ENCODE data around the gene PPP1R15B.

Gene PPP1R15B

DNA sequence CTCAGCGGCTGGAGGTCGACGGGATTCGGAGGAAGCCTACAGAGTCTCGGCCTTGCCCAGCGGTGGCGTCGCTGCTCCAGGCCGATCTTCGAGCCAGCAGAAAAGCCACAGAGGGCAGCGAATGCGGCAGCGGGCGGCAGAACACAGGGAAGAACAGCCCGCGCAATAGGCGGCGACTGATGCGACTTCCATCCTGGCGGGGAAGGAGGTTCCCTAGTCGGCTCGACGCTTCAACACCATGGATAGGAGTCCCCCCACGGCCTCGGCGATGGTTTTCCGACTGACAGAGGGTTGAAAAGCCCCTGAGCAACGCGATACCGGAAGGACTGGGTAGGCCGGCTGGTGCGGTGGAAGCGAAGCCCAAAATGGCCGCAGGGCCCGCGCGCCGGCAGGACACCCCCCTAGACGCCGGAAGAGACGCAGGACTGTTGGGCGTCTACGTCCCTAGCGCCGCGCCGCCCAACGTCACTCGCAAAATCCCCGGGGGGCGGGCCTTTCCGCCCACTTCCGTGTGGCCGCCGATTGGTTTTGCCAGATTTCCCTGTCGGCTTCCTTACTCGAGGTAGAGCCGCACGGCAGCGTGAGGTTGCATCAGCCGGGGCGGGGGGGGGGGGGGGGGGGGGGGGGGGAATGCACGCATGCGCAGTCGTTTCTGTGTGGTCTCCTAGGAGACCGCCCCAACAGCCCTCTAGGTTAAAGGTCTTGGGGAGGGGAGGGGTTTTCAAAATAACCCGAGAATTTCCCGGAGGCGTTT is at the start of gene PPP1R15B:
Gene PPP1R15B, minus strand, starts transcription at position 367 of the 754 bp plus-strand sequence. CDS start 406 bp downstream, outside the sequence.
- DNase-seq (ENCODE audit: low read depth in 3 of 3), result peak; percentile 92 to 96 (median 95)

- DNase-seq (ENCODE audit: low read depth in 3 of 3), result no peak
Measured at GRCh38 chr1:204460346-204460745, 48.7 kb upstream of the PPP1R15B start.

DNA sequence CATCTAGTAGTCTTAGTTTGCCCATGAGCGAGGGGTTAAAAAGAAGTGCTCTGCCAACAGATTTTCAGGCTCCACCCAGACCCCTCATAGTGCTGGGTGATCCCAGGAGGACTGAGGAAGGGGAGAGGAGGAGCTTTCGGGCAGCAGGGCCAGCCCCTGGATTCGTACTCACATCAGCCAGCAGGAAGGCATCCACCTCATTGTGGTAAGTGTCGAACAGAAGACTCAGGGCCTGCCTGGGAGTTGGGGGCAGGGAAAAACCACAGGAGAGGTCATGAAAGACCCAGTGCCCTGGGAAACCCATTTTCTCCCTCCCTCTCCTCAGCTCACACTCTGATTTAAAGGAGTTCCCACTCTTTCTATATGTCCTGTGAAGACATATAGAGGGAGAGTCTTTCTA is 48.1 kb upstream of the PPP1R15B start:
- DNase-seq (ENCODE audit: low read depth in 3 of 3), result no peak

DNA sequence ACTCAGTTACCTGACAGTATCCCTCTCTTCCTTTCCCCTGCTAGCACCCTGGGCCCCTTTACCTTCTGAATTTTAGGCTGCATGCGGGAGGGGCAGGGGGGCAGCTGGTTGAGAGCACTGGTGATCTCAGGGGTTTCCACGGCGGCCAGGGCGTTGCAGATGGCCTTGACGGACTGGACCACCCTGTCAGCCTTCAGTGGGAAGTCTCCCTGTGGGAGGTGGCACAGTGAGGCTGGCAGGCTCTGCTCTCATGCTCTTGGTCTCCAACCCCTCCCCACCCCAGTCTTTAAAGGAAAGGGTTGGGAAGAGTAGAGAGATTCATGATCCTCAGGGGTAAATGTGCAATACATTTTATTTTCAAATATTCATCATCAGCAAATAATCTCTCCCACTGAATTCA is 46.0 kb upstream of the PPP1R15B start:
- no peak for DNase-seq (ENCODE audit: low read depth in 3 of 3)

DNA sequence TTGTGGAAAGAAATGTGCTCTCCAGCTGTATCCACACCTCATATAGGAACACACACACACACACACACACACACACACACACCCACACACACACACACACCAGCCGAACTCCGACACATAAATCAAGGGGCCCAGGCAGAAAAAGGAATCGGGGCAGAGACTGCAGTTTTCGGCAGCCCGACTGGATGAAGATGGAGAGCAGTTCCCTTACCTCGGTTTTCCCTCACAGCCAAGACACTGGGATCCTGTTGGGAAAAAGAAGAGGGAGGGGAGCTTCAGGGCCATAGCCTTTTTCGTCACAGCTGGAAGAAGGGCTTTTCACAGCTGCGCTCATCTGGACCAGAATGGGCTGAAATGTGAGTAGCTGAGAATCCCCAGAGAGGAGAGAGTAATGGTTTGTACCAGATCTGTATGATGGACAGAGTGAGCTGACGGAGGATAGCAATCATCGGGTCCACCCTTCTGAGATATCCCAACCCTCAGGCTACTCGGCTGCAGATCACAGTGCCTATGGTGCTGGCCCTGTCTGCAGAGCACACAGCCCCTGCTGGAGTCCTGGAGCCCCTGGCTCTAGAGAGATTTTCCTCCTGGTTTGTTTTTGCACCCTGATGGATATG is 45.3 kb upstream of the PPP1R15B start:
- no peak for DNase-seq (ENCODE audit: low read depth in 3 of 3)

DNA sequence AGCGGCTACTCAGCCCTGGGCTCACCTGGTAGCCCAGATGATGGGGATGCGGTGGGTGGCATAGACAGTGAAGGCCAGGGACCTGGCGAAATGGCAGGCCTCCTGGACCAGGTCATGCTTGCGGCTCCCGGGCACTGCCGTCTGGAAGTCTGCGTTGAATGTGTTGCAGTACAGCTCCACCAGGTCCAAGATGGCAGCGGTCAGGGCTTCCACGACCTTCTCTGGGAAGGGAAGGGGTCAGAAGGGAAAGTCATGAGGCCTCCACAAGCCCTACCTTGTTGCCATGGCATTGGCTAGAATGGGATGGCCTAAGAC is 44.2 kb upstream of the PPP1R15B start:
- DNase-seq (ENCODE audit: low read depth in 3 of 3), result no peak

DNA sequence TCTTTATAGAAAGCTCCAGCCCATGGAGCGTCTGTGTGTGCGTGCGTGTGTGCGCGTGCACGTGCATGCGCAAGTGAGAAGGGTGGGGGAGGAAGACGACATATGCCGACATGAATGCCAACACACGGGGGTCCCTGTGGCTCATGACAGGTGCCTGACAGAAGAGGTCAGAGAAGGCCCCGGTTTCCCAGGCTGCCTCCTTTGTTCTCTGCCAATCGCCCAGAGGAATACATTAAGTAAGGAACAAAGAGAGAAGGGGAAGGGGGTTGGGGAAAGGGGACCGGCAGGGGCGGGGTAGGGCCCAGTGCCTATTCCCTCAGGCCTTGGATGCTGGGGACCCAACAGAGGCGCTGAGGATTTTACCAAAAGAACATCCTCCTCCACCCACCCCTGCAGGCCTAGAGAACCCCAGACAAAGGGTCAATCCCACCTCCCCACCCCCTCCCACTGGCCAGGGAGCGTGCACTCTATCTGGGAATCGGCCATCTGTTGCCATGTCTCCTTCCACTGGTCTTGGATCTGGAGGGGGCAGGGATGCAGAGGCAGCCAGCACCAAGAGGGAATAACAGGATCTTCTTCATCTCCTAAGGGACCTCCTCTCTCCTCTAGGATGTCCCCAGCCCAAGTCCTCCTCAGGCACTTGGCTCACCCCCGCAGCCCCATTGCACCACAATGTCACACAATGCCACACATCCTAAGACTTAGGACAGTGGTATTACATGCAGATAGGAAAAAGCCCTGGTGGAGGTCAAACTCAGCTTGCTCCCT is 43.6 kb upstream of the PPP1R15B start:
- no peak for DNase-seq (ENCODE audit: low read depth in 3 of 3)

- no peak for DNase-seq (ENCODE audit: low read depth in 3 of 3)
Measured at GRCh38 chr1:204454476-204454875, 42.9 kb upstream of the PPP1R15B start.

DNA sequence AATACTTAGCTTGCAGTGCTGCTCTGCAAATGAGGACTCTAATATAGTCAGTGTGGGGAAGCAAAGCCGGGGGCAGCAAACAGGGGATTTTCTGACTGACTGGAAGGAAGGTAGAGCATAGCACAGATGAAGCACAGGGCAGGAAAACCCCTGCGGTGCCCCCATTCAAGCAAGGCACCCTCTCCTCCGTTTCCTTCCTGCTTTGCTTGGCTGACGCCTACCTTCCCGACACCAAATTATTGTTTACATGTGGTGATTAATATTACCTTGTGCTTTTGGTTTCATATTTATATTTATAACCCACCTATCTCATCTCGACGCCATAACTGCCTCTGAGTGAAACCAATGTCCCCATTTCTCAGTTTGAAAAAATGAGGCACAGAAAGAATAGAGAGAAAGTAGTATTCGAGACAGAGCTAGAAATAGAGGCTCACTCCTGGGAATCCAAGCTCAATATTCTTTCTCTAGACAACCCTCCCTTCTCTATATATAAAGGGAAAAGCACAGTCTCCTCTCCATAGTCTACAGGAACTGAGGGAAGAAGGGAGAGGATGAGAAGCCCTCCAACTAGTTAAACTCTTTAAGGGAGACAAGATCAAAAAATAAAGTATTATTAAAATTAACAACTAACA is 41.6 kb upstream of the PPP1R15B start:
- DNase-seq (ENCODE audit: low read depth in 3 of 3), result peak; percentile 41 to 62 (median 42)

- DNase-seq (ENCODE audit: low read depth in 3 of 3), result no peak
Measured at GRCh38 chr1:204451352-204452124, 39.9 kb upstream of the PPP1R15B start.

DNA sequence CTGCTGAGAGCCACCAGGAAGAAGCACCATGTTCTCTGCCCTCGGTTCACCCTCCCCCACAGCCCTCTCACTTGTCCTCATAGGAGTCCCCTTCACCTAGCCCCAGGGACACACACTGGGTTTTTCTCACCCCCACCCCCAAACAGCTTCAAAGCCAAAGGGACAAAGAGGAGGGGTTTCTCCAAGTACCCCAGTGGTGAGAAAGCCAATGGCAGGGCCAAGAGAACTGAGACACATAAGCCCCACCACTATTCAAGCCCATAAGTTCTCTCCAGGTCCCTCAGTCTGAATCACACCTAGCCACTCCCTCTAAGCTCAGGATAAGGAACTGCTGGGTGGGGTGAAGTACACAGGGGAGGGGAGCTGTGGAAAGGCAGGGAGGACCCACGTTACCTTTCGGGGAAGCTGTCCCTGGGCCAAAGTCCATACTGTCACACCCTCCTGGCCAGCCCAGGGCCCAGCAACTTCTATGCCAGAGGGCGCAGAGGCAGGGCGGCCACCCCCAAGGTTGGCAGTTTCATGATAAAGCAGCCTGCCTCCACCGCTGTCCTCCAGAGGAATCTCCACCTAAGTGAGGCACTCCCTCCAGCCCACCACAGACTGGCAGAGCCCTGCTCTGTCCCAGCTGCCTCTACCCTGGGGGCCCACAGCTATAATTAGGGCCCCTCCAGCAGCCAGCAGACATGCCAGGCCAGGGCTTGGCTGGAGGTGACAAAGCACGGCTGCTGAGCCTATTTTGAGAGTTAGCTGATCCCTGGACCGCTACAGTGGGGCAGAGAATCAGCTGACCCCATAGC is 39.0 kb upstream of the PPP1R15B start:
- DNase-seq (ENCODE audit: low read depth in 3 of 3), result no peak

DNA sequence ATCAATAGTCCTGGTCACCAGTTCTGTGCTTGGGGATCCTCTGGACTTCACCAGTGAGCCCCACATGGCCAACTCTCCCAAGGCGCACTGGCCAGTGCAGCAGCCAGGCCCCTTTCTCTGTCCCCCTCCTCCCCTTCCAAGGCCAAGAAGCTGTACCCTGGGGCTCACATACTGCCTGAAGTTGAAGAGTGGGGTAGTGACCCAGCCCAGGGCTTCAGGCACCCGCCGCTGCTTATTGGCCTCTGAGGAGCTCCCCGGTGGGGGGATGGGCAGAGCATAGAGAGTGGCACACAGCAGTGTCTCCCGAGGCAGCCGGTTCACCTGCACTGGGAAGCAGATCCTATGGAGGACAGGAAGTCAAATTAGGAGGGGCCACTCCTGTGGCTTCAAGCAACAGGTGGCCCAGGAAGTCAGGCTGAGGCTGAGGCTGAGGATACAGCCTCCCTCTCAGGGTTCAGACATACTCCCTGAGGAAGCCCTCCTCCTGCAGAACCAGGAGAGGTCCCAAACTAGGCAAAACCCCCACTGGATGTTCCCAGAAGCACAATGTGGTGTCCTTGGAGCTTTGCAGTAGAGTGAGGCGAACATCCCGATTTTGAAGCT is 38.2 kb upstream of the PPP1R15B start:
- no peak for DNase-seq (ENCODE audit: low read depth in 3 of 3)

GRCh38 chr1:204448991-204449677 is 37.5 kb upstream of the PPP1R15B start:
- no peak for DNase-seq (ENCODE audit: low read depth in 3 of 3)

DNA sequence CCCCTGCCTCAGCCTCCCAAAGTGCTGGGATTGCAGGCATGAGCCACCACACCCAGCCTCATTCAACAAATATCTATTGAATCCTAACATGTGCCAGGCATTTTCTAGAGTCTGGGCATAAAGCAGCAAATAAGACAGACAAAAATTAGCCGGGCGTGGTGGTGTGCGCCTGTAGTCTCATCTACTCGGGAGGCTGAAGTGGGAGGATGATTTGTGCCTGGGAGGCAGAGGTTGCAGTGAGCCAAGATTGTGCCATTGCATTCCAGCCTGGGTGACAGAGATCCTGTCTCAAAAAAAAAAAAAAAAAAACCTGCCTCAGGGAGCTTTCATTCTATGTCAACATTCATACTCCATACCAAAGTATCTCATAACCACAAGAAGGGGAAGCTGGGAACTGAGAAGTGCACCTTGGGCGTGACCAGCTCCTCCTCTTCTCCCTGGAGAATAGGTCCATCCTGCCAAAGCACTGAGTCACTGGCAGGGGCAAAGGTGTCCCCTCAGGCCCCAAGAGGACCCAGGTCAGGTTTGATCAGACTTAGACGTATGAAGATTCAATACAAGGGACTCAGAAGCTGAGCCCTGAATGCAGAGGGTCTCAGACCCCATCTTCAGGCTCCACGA is 36.8 kb upstream of the PPP1R15B start:
- DNase-seq (ENCODE audit: low read depth in 3 of 3), result no peak

- no peak for DNase-seq (ENCODE audit: low read depth in 3 of 3)
Measured at GRCh38 chr1:204447736-204448135, 36.1 kb upstream of the PPP1R15B start.

DNA sequence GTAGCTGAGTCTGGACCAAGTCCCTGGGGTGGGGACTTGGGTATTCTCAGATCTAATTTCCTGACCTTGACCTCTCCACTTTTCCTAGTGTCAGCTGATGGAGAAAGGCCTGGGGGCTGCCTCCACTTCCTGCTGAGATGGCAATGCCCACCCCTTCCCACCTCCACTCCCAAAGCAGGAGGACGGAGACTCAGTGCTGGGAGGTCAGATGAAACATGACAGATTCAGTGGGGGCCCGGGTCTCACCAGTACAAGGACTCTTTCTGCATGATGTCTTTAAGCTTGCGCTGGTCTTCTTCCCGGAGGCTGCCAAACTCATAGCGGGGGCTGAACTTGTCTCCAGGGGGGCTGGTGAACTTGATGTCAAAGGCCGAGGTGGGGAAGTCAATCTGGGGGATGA is 35.6 kb upstream of the PPP1R15B start:
- no peak for DNase-seq (ENCODE audit: low read depth in 3 of 3)

GRCh38 chr1:204446413-204447111 is 34.9 kb upstream of the PPP1R15B start:
- DNase-seq (ENCODE audit: low read depth in 3 of 3), result peak; percentile 57 to 72 (median 64)

- DNase-seq (ENCODE audit: low read depth in 3 of 3), result peak in 2 of 3 experiments; percentile 21 to 55
Measured at GRCh38 chr1:204445860-204446412, 34.3 kb upstream of the PPP1R15B start.
